K562 (cell line): Measurements from ENCODE around the gene FAM222A. TPM values are rescaled to one million over a fixed set of nuclear protein-coding genes. Genes with fewer than 3 reads are reported as not detected.

Experiments
- ATAC-seq: fragments of 200-7000 bp; cut with Tn5 transposase; 3 replicates; pipeline ENCODE4 v1.9.1; 2020; ENCODE audit warnings: moderate library complexity
- BruUV-seq: library from RNA; stranded (reverse); fragments of 400-500 nt; replicated peaks from 2 replicates; lab custom pipeline; 2021; lab: Mats Ljungman, UMichigan
- CTCF ChIA-PET: fragments of 300-600 bp; formaldehyde crosslinking; extraction: SDS; loops from one replicate; lab custom pipeline; 2021; ENCODE audit warnings: low intra/inter-chr PET ratio; lab: Yijun Ruan, JAX
- POLR2A ChIA-PET: fragments of 300-600, 350-650 bp; sonication (Branson Sonifier 250); formaldehyde crosslinking; extraction: SDS; loops from one replicate; lab custom pipeline; 2021; ENCODE audit warnings: antibody characterized with exemption, inconsistent platforms; lab: Yijun Ruan, JAX
- DNase-seq, 4 experiments: peaks; one replicate each; pipeline versions ENCODE4 v3.0.0 to v3.0.0-alpha.2; 2011 to 2018; ENCODE audit warnings: low spot score in 3 of 4, mixed read lengths in 3 of 4; ENCODE audit errors: extremely low read depth in 1 of 4
- FAIRE-seq: peaks from 2 replicates; lab custom pipeline; 2011; peaks lifted over from hg19 to GRCh38; lab: Jason Lieb, UNC
- H2AFZ ChIP-seq: 2 replicates; pipeline ENCODE4 v1.6.0; 2011; ENCODE audit warnings: low read depth, low read length, control low read depth, inconsistent platforms
- H3K27ac ChIP-seq: fragments of 200-600 bp; 3 replicates; pipeline ENCODE4 v1.8.0; 2011; ENCODE audit warnings: low read depth, mild to moderate bottlenecking, control low read depth, inconsistent platforms, low read length, moderate library complexity, mixed read lengths; ENCODE audit errors: extremely low read depth
- H3K27me3 ChIP-seq, 2 experiments: fragments of 300-600 bp in 1 of 2; 2 replicates in 1 of 2; 3 replicates in 1 of 2; pipeline versions ENCODE4 v1.6.0 to v1.8.0; 2011; ENCODE audit warnings: inconsistent platforms in 2 of 2, low read length in 2 of 2, mild to moderate bottlenecking in 1 of 2, mixed read lengths in 1 of 2, moderate library complexity in 1 of 2; ENCODE audit not compliant: control insufficient read depth in 2 of 2, insufficient read depth in 2 of 2
- H3K36me3 ChIP-seq: fragments of 300-600 bp; 3 replicates; pipeline ENCODE4 v1.8.0; 2011; ENCODE audit warnings: mild to moderate bottlenecking, low read length, inconsistent platforms; ENCODE audit not compliant: control insufficient read depth, insufficient read depth
- H3K4me1 ChIP-seq, 2 experiments: fragments of 200-600 bp in 1 of 2; replicated peaks in 1 of 2; 2 replicates in 1 of 2; 3 replicates in 1 of 2; pipeline versions ENCODE4 v1.5.1 to v1.8.0; 2011; ENCODE audit warnings: inconsistent platforms in 2 of 2, low read length in 2 of 2, mild to moderate bottlenecking in 1 of 2, mixed read lengths in 1 of 2, moderate library complexity in 1 of 2; ENCODE audit not compliant: control insufficient read depth in 2 of 2, insufficient read depth in 2 of 2
- H3K4me2 ChIP-seq: 2 replicates; pipeline ENCODE4 v1.6.1; 2011; ENCODE audit warnings: low read length, control low read depth, inconsistent platforms, mixed read lengths; ENCODE audit not compliant: insufficient read depth
- H3K4me3 ChIP-seq: fragments of 200-600 bp; sonication (generic), shearing (Covaris generic); 2 replicates; pipeline ENCODE4 v1.5.1; 2016; ENCODE audit warnings: control low read depth, inconsistent platforms
- H3K79me2 ChIP-seq: fragments of 200-600 bp; 3 replicates; pipeline ENCODE4 v1.8.0; 2011; ENCODE audit warnings: low read length, inconsistent platforms; ENCODE audit not compliant: control insufficient read depth, insufficient read depth
- H3K9ac ChIP-seq, 2 experiments: 2 replicates each; pipeline versions ENCODE4 v1.6.0 to v1.6.1; 2011; ENCODE audit warnings: low read depth in 2 of 2, low read length in 2 of 2, control low read depth in 1 of 2, inconsistent platforms in 1 of 2, mild to moderate bottlenecking in 1 of 2, mixed read lengths in 1 of 2; ENCODE audit not compliant: insufficient read depth in 1 of 2
- H3K9me1 ChIP-seq: one replicate; pipeline ENCODE4 v1.6.0; 2011; ENCODE audit warnings: inconsistent platforms, mild to moderate bottlenecking, low read length, moderate library complexity; ENCODE audit not compliant: control insufficient read depth, insufficient read depth
- H3K9me3 ChIP-seq: replicated peaks from 2 replicates; pipeline ENCODE4 v1.5.1; 2011; ENCODE audit warnings: low read depth, low read length, inconsistent platforms; ENCODE audit not compliant: control insufficient read depth, insufficient read depth
- H4K20me1 ChIP-seq: replicated peaks from 2 replicates; pipeline ENCODE4 v1.6.1; 2011; ENCODE audit warnings: low read length, inconsistent platforms, mixed read lengths; ENCODE audit not compliant: control insufficient read depth, insufficient read depth
- FIP1L1 ChIP-seq: fragments of 200-400 bp; formaldehyde crosslinking; IDR thresholded peaks from 2 replicates; pipeline ENCODE4 v1.6.1; 2018; ENCODE audit warnings: mild to moderate bottlenecking, low read depth, low read length; ENCODE audit not compliant: poor library complexity, severe bottlenecking
- IRF9 ChIP-seq: fragments of 450-650 bp; IDR thresholded peaks from 2 replicates; pipeline ENCODE4 v1.6.1; 2016; ENCODE audit warnings: missing biosample characterization, missing genetic modification characterization
- NR2C1 ChIP-seq, 2 experiments: fragments of 450-650 bp; IDR thresholded peaks; 2 replicates each; pipeline ENCODE4 v1.6.1; 2017; ENCODE audit warnings: mild to moderate bottlenecking in 2 of 2, antibody characterized with exemption in 1 of 2, inconsistent platforms in 1 of 2, missing compliant biosample characterization in 1 of 2, missing genetic modification characterization in 1 of 2
- ZC3H11A ChIP-seq: IDR thresholded peaks from 2 replicates; pipeline ENCODE4 v1.6.1; 2012; ENCODE audit warnings: low read depth, low read length, improper control_type of control experiment
- WGBS: fragments of 100-300 bp; shearing (Covaris generic); methylation state at CpG from one replicate; pipeline ENCODE4 v1.1.6; 2016; ENCODE audit warnings: low coverage, mixed read lengths; ENCODE audit not compliant: insufficient coverage; ENCODE audit errors: missing lambda C conversion rate; 5-methylcytosine and 5-hydroxymethylcytosine counted together
- in situ Hi-C: fragments of 300-500 bp; cut with MboI; formaldehyde crosslinking; loops from 4 replicates; pipeline ENCODE4 v1.15.0; 2018; ENCODE audit warnings: inconsistent platforms, mixed read lengths
- intact Hi-C: fragments of 100-400 bp; cut with micrococcal nuclease; formaldehyde crosslinking; loops from 2 replicates; pipeline ENCODE4 v1.14.2; 2022
- polyA plus RNA-seq, 8 experiments: library from polyadenylated mRNA; depleted of rRNA in 4 of 8; stranded (reverse) in 5 of 8; unstranded in 3 of 8; fragments of >200 nt; fragmentation: Nextera tagmentation in 2 of 8; fragmentation: Illumina TruSeq in 1 of 8; extraction: Ambion mirVana in 2 of 8; extraction: Trizol in 1 of 8; gene quantifications; 2 replicates each; pipeline versions ENCODE4 v1.2.1 to v1.2.3, GENCODE V29; 2011 to 2014; ENCODE audit warnings: inconsistent platforms in 1 of 8, missing spikeins in 1 of 8
- total RNA-seq, 7 experiments: library from RNA; depleted of rRNA in 6 of 7; stranded (reverse); fragments of >200 nt in 6 of 7; fragmentation: Illumina TruSeq in 2 of 7; extraction: Trizol in 2 of 7; gene quantifications; 2 replicates each; pipeline versions ENCODE4 v1.2.1 to v1.2.3, GENCODE V29; 2011 to 2021; ENCODE audit warnings: low replicate concordance in 1 of 7

Gene FAM222A
- total and polyA plus RNA-seq, 9 of the 15 experiments (the other 6 are each of a cell fraction or from before 2014, with no cell fraction given) = 0.03 to 0.36 (median 0.12) TPM; not detected in 1

DNA sequence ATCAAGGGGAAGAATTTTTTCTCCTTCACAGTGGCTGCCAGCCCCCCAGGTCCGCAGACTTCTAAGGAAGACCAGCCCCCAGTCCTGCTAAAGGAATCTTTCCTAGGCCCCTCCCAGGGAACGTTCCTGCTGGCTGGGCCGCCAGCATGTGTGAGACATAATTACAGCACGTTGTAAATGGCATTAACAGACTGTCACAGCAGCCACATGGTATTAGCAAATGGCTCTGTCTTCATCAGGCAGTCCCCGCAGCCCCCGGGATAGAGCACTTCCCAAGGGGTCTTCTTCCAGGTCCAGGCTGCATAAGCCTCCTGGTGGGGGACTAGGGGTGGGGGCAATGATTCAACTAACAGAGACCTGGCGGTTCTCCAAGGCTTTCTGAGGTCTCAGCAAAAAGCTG is 34.9 kb upstream of the FAM222A start:
- DNase-seq = no peak
- in situ Hi-C loops = no loop called here

More for the DNA sequence above, 34.9 kb upstream of the FAM222A start:
- BruUV-seq = no TSS peak
- intact Hi-C loops = no loop called here
- no peak overlapping the region for H3K9ac ChIP-seq
- no peaks in the 10 kb centered on the region for H3K79me2 ChIP-seq
- ATAC-seq = no peak
- no peaks in the 10 kb centered on the region for H3K36me3 ChIP-seq
- no peak overlapping the region for H2AFZ ChIP-seq
- ChIA-PET CTCF (no interaction called here), POLR2A (no interaction called here)
- H3K4me2 ChIP-seq = no peak overlapping the region
- H4K20me1 ChIP-seq = 0 out of 2 replicates have a peak, but pooled peaks cover 8% of the 10 kb centered on the region
- no peak for FAIRE-seq
- no peak for TF ChIP-seq NR2C1 (IDR thresholded peaks at IDR 0.05)
- no peak for TF ChIP-seq NR2C1 (tag; IDR thresholded peaks at IDR 0.05)
- TF ChIP-seq FIP1L1 = no peak
- TF ChIP-seq IRF9 (tag) = no peak
- TF ChIP-seq ZC3H11A = no peak
- H3K9me3 ChIP-seq = no peaks in the 10 kb centered on the region
- WGBS = 2% methylated on average over 7 of the region's 7 CpGs
- no peaks in the 10 kb centered on the region for H3K4me1 ChIP-seq
- no peaks in the 10 kb centered on the region for H3K9me1 ChIP-seq
- peaks cover 11 to 49% of the 10 kb centered on the region in 2 experiments; a peak in 3 of 5 replicates for H3K27me3 ChIP-seq
- no peak overlapping the region for H3K4me3 ChIP-seq
- H3K27ac ChIP-seq = no peak overlapping the region
